IPS-NIHi7 (cell line): ENCODE data around the gene BFAR.
"Not testable (repeated sequence)": the region's sequence is repeated elsewhere in the genome, so short reads cannot be mapped to it uniquely, and the experiment has no call there.

Experiments used
- DNase-seq: peaks from one replicate; pipeline ENCODE4 v3.0.0; 2012; ENCODE audit warnings: mixed read lengths; ENCODE audit errors: extremely low spot score

The BFAR gene

DNA sequence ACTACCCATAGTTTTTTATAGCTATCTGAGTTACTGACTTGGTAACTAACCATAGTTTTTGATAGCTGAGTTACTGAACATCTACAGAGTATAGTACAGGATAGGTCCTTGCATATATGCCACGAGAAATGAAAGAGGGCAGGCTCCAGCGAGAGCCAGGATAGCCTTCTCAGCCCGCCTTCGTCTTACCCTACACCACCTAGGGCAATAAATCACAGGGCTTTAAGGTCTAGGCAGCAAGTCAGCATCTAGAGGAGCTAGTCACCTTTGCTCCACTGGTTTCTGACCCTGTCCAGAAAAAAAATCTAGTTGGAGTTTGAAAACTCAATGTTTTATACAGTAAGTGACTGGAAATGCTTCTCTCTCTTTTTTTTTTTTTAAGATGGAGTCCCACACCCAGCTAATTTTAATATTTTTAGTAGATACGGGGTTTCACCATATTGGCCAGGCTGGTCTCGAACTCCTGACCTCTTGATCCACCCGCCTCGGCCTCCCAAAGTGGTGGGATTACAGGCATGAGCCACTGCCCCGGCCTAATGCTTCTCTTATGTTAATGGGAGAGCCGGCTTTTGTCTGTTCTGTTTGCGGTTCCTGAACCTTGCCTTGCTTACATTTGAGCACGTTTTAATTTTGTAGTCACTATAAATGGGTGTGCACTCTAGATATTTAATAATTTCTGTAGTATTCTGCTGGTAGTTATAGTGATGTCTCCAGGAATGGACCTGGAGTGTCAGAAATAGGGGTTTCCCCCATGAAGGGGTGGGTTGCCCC is 2.8 kb downstream of the BFAR start:
- no peak for DNase-seq

DNA sequence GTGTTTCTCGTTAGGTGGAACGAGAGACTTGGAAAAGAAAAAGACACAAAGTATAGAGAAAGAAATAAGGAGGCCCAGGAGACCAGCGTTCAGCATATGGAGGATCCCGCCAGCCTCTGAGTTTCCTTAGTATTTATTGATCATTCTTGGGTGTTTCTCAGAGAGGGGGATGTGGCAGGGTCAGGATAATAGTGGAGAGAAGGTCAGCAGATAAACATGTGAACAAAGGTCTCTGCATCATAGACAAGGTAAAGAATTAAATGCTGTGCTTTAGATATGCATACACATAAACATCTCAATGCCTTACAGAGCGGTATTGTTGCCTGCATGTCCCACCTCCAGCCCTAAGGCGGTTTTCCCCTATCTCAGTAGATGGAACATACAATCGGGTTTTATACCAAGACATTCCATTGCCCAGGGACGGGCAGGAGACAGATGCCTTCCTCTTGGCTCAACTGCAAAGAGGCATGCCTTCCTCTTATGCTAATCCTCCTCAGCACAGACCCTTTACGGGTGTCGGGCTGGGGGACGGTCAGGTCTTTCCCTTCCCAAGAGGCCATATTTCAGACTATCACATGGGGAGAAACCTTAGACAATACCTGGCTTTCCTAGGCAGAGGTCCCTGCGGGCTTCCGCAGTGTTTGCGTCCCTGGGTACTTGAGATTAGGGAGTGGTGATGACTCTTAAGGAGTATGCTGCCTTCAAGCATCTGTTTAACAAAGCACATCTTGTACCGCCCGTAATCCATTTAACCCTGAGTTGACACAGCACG is 3.6 kb downstream of the BFAR start:
- not testable (repeated sequence) for DNase-seq

DNA sequence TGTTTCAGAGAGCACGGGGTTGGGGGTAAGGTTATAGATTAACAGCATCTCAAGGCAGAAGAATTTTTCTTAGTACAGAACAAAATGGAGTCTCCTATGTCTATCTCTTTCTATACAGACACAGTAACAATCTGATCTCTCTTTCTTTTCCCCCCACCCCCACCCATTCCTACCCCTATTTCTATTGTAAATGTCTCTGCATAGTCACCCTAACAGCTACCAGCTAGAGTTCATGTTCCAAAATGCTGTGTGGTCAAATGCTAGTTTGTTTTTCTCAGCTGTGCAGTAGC is 4.1 kb downstream of the BFAR start:
- DNase-seq = not testable (repeated sequence)

DNA sequence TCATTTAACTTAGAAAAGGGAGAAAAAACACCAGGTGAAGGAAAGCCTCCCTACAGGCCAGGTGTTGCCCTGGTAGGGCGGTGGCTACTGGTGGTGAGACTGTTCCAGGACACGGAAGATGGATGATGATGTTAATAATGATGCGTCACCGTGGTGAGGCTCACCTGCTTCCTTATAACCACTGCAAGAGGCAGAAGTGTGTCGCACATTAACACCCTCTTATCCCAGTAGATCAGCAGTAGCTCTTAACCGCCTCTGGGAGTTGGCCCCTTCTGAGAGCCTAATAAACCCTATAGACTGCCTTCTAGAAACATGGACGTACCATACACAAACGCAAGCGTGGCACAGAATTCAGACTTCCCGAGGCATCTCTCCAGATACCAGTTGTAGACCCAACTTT is 7.8 kb downstream of the BFAR start:
- DNase-seq = no peak

DNA sequence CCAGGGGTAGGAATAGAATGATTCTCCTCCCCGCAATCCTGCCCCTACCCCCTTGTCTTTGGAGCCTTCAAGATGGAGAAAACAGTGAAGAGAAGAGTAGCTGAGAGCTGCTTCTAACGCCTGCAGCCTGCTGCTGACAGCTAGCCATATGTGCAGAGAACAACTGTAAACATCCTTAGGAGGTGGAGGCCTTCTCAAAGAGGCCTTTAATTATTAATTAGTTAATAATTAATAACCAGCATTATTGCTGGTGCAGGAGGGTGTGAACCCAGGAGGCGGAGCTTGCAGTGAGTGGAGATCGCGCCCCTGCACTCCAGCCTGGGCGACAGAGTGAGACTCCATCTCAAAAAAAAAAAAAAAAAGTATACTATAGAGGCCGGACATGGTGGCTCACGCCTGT is 8.5 kb downstream of the BFAR start:
- DNase-seq = no peak

DNA sequence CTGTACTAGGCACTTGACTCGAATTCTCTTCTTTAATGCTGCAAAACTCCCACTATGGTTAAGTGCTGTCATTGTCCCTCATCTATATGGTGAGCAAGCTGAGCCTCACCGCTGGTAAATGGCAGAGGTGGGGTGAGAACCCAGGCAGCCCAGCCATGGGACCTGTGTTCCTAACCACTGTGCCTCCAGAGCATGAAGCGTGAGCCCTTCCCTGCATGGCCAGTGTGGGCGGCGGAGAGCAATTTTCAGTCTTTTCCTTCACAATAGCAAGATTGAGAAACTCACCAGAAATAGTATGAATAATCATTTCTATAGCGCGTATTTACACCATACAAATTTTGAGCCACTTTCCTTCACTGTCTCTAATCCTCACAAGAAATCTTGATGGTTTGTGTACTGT is 9.2 kb downstream of the BFAR start:
- no peak for DNase-seq

DNA sequence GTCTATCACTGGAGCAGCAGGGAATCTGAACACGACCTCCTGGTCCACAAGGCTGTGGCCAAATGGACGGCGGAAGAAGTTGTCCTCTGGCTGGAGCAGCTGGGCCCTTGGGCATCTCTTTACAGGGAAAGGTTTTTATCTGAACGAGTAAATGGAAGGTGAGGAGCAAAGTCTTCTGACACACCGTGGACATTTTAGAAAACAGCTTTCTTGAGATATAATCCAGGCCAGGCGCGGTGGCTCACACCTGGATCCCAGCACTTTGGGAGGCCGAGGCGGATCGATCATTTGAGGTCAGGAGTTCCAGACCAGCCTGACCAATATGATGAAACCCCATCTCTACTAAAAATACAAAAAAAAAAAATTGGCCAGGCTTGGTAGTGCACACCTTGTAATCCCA is 17.1 kb downstream of the BFAR start:
- no peak for DNase-seq

DNA sequence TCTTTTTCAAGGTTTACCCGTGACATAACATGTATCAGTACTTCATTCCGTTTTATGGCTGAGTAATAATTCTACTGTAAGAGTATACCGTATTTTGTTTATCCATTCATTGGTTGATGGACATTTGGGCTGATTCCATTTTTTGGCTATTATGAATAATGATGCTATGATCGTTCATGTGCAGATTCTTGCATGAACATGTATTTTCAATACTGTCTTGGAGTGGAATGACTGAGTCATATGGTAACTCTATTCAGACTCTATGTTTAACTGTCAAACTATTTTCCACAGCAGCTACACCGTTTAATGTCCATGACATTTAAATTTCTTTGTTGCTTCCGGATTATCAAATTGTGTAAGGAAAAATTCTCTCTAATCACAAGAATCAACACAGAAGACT is 17.9 kb downstream of the BFAR start:
- DNase-seq = no peak

DNA sequence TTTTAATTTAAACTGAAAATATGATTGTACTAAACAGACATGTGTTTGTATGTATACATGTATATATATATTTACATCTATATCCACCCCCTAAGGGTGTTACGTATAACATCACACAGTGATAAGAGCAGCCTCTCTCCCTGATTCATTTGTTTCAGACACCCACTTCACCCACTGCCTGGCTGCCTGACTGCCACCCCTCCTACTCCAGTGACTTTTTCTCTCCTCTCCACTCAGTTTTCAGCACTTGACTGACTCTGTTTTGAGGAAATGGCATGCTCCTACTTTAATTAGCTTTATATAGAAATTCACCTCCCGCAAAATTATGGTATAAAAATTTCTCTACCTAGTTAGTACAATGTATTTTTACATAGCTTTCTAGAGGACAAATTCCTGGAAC is 20.0 kb downstream of the BFAR start:
- DNase-seq = no peak

DNA sequence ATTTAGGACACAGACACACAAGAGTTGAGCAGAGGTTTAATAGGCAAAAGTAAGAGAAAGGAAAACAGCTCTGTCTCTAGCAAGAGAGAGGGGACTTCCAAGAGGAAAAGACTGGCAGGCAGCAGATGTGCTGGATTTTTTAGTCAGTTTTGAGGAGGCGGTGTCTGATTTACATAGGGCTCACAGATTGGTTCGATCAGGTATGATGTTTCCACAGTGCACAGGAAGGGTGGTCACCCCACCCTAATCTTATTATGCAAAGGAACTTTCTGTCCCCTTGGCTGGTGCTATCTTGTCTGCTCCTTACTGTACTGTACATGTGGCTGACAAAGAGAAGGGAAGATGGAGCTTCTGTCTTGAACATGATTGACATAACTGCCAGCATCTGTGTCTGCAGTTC is 25.3 kb downstream of the BFAR start:
- no peak for DNase-seq

DNA sequence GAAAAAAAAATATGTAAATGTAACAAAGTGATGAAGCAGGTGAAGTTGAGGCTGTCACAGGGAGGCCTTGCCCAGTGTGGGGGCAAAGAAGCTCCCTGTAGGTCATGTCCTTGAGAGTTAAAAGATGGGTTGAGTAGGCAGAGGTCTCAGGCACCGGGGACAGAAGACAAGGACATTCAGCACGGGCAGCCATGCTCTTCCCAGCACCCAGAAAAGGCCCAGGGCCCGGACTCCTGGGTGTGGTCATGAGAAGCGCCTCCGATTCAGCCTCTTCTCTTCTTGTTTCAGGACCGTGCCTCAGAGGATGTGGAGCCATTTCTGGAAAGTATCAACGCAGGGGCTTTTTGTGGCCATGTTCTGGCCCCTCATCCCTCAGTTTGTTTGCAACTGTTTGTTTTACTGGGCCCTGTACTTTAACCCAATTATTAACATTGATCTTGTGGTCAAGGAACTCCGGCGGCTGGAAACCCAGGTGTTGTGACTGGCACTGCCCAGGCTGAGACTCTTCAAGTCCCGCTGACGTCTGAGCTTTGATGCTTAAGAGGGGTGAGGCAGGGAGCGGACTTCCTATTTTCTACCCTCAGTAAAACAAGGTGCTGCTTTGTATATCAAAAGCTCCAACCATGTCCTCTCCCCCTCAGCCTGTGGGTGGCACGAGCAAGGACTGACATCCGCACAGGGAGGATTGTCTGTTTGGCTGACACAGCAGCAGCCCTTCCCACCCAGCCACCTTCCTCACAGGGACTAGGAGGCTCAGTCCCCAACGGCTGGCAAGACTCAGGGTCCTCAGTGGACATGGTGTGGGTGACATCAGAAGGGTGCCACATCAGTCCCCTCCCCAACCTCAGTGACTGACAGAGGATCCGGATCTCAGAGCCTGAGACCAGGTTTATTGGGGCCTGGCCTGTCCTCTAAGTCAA is 34.9 kb downstream of the BFAR start:
- no peak for DNase-seq

DNA sequence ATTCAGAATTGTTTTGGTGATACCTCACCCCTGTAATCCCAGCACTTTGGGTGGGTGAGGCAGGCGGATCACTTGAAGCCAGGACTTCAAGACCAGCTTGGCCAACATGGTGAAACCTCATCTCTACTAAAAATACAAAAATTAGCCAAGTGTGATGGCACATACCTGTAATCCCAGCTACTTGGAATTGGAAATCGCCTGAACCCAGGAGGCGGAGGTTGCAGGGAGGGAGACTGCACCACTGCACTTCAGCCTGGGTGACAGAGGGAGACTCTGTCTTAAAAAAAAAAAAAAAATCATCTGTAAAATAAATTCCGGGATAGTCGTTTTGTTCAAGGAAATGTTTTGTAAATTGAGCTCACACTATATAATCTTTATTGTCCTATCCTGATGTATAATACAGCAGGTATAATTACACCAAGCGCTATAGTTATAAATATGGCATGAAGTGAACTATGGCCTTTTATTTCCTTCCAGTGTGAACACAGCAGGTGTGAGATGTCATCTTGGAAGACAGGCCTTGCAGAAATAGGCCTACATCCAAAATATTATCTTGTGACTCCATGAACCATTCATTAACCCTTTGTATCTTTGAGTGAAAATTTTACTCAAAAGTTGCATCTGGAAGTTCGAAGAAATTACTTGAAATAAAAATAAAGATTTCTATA is 35.9 kb downstream of the BFAR start:
- DNase-seq = no peak

DNA sequence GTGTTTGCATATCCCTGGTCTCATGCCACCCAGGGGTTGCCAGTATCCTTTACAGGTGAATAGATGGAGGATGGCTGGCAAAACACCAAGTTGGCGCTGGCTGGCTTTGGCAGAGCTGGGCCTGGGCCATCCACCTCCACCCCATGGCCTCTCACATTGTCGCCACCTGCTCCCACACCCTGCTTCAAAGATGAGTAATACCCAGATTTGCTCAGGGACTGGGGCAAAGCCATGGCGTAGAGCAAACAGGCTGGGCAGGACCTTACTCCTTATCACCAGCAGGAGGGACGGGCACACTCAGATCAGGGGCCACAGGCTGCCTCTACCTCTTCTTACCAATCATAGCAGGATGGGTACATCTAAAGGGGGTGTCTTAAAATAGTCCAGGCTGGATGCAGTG is 37.0 kb downstream of the BFAR start:
- no peak for DNase-seq

DNA sequence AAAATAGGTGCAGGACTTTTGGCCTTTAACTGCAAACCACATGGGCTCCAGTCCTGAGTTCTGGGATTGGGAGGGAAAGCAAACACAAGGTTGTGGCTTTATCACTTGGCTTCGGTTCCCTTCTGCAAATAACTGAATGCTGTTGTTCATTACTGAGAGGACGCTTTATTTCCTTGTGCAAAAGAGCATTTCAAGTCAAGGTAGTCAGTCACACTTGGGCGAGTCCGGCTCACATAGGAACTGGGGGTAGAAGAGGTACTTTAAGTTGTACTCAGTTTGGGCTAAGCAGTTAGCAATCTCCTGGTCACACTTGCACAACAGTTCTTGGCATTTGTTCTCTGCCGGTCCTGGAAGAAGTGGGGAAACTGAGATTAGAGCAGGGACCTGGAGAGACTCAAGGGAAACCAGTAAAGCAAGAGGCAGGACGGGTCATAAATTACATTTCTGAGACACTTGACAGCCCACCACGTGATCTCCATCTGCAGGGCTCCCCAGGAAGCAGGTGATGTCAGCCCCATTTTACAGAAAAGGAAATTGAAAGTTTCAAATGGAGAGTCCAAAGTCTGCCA is 39.7 kb downstream of the BFAR start:
- no peak for DNase-seq

DNA sequence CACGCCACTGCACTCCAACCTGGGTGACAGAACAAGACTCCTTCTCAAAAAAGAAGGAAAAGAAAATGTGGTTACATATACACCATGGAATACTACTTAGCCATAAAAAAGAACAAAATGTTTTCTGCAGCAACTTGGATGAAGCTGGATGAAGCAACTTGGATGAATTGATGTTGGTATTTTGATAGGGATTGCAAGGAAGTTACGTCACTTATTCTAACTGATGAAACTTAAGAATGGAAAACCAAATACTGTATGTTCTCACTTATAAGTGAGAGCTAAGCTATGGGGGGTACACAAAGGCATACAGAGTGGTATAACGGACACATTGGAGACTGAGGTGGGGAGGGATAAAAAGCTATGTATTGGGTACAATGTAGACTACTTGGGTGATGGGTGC is 43.9 kb downstream of the BFAR start:
- no peak for DNase-seq

DNA sequence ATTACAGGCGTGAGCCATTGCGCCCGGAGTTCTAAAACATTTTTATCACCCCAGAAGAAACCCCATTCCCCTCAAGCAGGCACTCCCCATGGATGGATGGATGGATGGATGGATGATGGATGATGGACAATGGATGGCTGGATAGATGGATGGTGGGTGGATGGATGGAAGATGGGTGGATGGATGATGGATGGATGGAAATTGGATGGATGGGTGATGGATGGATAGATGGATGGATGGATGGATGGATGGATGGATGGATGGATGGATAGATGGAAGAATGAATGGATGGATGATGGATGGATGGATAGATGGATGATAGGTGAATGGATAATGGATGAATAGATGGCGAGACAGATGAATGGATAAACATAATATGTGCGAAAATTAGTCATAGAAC is 44.9 kb downstream of the BFAR start:
- no peak for DNase-seq

DNA sequence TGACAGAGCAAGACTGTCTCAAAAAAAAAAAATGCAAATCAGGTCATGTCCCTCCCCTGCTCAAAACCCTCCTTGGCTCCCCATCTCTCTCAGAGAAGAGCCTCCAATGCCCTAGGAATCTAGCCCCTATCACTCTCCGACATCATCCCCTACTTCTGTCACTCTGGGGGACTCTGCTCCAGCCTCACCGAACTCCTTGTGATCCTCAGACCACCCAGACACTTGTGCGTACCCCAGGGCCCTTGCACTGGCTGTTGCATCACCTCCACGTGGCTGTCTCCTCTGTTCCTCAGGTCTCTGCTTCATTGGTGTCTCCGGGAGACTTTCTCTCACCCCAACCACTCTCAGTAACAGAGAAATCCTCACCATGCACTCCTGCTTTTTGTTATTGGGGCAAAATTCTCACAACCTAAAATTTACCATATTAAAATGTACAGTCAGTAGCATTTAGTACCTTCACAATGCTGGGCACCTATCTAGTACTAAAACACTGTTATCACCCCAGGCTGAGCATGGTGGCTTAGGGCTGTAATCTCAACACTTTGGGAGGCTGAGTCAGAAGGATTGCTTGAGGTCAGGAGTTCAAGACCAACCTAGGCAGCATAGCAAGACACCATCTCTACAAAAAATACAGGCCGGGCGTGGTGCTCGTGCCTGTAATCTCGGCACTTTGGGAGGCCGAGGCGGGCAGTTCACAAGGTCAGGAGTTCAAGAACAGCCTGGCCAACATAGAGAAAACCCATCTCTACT is 46.2 kb downstream of the BFAR start:
- DNase-seq = no peak

DNA sequence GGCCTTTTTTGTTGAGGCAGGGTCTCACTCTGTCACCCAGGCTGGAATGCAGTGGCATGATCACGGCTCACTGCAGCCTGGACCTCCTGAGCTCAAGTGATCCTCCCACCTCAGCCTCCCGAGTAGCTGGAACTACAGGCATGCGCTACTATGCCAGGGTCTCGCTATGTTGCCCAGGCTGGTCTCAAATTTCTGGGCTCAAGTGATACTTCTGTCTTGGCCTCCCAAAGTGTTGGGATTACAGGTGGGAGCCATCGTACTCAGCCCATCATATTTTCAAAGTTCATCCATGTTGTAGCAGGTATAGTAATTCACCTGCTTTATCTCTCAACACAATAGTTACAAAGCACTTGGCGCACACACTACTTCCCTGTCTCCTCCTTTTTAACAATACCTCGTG is 47.6 kb downstream of the BFAR start:
- not testable (repeated sequence) for DNase-seq

DNA sequence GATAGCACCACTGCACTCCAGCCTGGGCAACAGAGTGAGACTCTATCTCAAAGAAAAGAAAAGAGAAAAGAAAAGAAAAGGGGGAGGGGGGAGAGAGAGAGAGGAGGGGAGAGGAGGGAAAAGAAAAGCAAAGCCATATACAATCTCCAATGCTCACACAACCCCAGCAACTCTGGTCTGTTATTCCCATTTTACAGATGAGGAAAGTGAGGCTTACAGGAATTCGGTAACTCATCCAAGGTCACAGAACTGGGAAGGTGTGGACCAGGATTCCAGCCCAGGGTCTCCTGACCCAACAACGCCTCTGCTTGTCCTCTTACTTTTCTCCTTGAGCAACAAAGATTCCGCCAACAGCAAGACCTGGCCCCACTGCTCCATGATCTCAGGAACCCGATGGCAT is 48.4 kb downstream of the BFAR start:
- DNase-seq = no peak

DNA sequence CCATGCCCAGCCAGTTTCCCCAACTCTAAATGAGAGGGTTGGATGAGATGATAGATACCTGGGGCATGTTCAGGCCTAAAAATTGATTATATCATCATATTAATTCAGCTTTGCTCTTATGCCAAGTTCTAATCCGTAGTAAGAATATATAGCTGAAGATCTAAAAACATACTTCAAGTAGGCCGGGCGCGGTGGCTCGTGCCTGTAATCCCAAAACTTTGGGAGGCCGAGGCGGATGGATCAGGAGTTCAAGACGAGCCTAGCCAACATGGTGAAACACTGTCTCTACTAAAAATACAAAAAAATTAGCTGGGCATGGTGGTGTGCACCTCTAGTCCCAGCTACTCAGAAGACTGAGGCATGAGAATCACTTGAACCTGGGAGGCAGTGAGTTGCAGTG is 49.4 kb downstream of the BFAR start:
- no peak for DNase-seq
